ENCODE measurements around the gene BECN2.

- TF ChIP-seq CTCF (IDR thresholded peaks at IDR 0.05), result no peak
- TF ChIP-seq RAD21 (IDR thresholded peaks at IDR 0.05; ENCODE audit: low read length), result no peak
- TF ChIP-seq FOXM1 (IDR thresholded peaks at IDR 0.05; ENCODE audit: low read depth), result no peak
- no peak for TF ChIP-seq USF2 (IDR thresholded peaks at IDR 0.05; ENCODE audit: borderline replicate concordance, low read depth, low read length)
- TF ChIP-seq ELF1 (IDR thresholded peaks at IDR 0.05), result no peak
- TF ChIP-seq GABPA (IDR thresholded peaks at IDR 0.05; ENCODE audit: low read depth), result no peak
Measured at GRCh38 chr1:241939798-241940197, 17.8 kb upstream of the BECN2 start.
